ENCODE results near the gene PLA2G6.
"Not testable (repeated sequence)": the region's sequence is repeated elsewhere in the genome, so short reads cannot be mapped to it uniquely, and the experiment has no call there.

The PLA2G6 gene

GRCh38 chr22:38191055-38191454 lies 9.4 kb upstream of the PLA2G6 start:
- no peak for DNase-seq

GRCh38 chr22:38190581-38190980 lies 9.0 kb upstream of the PLA2G6 start:
- no peak for DNase-seq

DNA sequence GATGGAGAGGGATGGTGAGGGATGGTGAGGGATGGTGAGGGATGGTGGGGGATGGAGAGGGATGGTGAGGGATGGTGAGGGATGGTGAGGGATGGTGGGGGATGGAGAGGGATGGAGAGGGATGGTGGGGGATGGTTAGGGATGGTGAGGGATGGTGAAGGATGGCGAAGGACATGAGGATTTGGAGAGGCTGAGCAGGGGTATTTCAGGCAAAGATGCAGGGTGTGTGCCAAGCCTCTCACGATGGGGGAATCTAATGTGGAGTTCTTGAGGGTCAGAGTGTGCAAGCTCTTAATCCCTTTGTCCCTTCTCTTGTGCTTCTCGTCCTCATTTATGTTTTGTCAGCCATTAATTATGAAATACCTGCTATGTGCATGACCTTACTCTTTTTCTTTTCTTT lies 7.5 kb upstream of the PLA2G6 start:
- DNase-seq: no peak

- no peak for DNase-seq
Observed at GRCh38 chr22:38187413-38188212, 6.0 kb upstream of the PLA2G6 start.

DNA sequence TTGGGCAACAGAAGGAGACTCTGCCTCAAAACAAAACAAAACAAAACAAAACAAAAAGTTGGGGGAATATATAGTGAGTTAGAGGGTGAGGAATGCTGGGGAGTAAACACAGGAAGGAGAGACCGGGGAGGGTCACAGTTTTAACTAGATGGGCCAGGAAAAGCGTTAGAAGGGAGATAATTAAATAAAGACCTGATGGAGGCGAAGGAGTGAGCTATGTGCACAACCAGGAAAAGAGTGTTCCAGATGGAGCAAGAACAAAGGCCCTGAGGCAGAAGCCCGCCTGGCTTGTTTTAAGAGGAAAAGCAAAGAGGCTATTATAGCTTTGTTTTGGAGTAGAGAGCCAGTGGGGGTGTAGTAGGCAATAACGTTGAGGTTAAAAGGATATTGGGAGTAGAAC lies 4.8 kb upstream of the PLA2G6 start:
- DNase-seq: no peak

DNA sequence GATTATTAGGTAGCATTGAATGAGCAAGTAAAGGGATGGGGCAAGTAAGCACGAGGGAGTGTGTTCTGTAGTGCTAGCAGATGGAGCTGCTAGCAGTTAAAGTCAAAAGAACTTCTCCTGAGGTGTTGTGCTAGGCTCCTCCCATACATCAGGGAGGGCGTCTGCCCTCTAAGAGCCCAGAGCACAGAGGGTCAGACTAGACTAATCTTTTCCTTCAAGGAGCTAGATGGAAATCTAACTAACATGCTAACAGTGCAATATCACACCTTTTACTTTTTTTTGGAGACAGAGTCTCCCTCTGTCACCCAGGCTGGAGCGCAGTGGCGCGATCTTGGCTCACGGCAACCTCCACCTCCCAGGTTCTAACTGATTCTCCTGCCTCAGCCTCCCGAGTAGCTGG lies 3.2 kb upstream of the PLA2G6 start:
- DNase-seq: no peak

- no peak for DNase-seq
Observed at GRCh38 chr22:38180841-38181452, 683 bp downstream of the PLA2G6 start.

- not testable (repeated sequence) for DNase-seq
Observed at GRCh38 chr22:38178605-38178937, 3.1 kb downstream of the PLA2G6 start.

DNA sequence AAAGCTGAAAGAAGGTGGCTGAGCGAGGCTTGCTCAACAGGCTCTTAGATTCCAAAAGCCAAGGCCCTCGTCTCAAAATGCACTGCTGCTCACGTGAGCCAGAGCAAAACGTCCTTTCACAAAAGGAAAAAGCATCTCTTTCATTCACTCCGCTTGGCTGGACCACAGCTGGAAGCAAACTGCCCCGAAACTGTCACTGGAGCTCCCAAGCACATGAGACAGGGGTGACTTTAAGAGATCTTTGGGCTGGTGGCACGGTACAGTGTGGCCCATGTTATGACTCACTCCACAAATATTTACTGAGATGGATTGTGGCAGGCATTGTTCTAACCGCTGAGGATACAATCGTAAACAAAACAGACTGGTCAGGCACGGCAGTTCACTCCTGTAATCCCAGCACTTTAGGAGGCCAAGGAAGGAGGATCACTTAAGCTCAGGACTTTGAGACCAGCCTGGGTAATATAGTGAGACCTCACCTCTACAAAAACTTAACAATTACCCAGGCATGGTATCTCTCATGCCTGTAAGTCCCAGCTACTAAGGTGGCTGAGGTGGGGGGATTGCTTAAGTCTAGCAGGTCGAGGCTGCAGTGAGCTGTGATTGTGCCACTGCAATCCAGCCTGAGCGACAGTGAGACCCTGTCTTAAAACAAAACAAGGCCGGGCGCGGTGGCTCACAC lies 3.6 kb downstream of the PLA2G6 start:
- DNase-seq: peak; percentile 80

- not testable (repeated sequence) for DNase-seq
Observed at GRCh38 chr22:38177571-38177925, 4.1 kb downstream of the PLA2G6 start.

- no peak for DNase-seq
Observed at GRCh38 chr22:38177044-38177443, 4.6 kb downstream of the PLA2G6 start.

DNA sequence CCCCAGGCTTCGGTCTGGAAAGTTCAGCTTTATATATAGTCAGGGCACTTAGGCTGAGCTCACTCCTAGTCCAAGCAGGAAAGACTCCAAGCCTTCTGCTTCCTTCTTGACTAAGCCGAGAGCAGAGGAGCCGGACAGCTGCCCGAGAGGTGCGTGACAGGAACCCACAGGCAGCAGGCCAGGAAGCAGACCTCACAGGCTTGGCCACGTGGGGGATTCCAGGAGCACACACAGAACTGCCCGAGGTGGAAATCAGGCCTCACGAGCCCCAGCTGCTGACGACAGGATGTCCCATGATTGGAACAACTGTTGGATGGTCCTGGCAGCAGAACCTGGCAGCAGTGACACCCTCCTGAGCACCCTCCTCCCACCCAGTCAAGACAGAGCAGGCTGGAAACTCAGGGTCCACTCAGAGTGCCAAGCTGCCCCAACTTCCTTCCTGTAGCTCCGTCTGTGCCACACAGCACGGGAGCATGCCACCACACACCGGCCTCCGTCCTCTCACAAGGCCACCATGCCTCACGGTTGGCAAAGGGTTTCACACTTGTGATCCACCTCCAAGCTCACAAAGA lies 5.4 kb downstream of the PLA2G6 start:
- peak; percentile 47 for DNase-seq

GRCh38 chr22:38175206-38176118 lies 6.2 kb downstream of the PLA2G6 start:
- no peak for DNase-seq

DNA sequence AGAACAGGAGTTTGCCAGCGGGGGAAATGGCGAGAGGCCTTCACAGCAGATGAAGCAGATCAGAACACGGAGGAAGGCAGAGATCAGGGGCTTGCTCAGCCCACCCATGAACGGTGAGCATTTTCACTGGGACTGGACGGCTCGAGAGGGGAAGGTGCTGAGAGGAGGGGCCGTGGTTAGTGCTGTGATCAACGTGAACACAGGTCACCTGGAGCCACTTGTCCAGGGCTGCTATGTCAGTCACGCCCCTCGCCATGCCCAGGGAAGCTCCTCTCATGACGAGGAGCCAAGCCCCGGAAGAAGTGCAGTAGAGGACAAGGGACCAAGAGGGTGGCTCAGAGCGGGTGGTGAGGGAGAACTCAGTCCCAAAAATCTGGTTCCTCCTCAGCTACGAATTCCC lies 7.0 kb downstream of the PLA2G6 start:
- DNase-seq: no peak

GRCh38 chr22:38173641-38173906 lies 8.1 kb downstream of the PLA2G6 start:
- DNase-seq: no peak

DNA sequence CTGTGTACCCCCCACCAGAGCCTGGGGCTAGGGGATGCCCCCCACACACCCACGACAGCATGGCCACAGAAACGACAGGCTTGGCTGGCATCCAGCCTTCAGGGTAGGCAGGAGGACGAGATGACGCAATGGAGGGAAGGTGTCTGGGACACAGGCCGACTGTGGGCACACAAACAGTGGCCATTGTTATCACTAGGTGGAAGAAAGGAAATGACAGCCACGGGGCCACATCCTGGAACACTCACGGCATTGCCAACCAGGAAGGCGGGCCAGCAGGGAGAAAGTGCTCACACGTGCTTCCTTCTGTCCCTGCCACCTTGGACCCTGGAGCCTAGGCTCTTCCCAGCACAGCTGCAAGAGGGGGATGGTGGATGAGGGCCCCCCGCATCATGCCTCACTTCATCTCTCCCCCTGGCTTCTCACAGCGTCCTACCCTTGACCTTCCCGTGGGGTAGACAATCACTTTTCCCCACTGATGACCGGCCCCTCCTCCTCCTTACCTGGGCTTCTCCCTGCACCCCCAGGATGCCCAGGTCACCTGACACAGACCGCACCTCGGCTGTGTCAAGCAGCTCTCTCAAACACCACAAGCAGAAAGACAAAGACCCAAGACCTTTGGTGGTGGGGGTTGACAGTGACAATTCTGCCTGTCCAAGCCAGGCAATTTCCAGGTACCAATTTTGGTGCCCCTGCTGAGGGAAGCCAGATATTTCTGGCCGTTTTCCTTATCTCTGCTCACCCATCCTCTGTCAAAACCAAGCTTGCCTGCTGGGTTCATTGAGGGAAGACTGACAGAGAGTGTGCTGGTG lies 8.6 kb downstream of the PLA2G6 start:
- DNase-seq: no peak

DNA sequence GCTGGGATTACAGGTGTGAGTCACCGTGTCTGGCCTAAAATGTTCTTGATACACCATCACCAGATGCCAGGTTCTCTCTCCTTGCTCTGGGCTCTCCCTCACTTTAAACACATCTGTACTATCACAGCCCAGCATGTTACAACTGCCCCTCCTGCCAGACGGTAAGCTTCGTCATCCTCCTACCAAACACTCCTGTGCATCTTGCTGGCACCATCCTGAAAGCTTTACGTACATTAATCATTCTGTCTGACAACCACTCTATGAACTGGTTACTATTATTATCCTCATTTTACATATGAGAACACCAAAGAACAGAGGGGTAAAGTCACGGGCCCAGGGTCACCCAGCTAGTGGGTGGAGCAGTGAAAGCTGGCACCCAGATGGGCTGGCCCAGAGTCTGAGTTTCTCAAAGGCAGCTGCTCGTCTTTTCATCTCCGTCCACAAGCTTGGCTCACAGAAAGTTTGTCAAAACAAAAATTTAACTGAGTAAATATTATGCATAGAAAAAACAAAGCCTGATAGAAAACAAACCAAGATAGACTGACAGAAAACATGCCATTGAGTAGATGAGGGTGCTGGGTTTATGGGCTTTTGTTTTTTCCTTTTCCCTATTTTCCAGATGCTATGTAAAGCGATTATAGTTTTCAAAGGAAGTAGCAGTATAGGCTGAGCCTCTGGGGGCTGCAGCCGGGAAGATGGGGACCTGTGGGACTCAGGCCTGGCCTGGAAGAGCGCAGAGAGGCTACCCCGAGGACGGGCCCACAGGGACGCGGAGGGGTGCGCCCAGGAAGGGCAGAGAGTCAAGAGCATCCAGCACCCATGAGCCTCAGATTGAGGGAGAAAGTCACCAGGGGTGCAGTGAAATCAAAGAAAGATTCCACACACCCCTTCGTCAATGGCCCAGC lies 9.5 kb downstream of the PLA2G6 start:
- DNase-seq: no peak

DNA sequence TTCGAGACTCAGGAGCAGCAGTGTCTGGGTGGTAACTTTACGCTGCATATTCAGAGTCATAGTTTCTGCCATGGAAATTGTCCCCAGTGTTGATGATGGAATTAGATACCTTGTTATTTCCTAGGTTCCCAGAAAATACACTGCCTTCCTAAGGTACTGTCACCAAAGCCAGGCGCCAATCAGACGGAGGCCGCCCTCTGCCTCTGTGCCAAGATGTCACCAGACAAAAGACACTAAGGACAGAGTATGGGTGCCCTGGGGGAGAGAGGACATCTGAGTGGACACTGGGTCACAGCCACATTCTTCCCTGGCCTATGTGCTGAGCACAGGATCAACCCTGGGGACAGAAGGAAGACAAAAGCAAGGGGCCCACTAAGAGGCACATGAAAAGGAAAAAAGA lies 11.2 kb downstream of the PLA2G6 start:
- DNase-seq: no peak

DNA sequence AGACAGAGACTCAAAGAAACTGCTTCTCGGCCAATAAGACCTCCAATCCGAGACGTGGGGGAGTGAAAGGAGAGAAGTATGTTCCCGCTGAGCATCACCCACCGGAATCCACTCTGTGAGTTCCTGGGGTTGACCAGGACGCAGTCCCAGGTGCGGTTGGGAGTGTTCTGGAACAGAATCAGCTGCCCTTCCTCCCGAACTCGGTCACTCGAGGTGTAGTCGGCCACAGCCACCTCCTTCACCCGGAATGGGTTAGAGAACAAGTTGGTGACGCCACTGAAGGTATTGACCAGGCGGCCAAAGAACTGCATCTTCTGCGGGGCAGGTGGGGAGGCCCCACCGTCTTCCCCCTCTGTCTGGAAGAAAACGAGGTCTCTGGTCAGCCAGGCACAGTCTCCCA lies 12.5 kb downstream of the PLA2G6 start:
- no peak for DNase-seq

- no peak for DNase-seq
Observed at GRCh38 chr22:38167988-38168407, 13.6 kb downstream of the PLA2G6 start.

DNA sequence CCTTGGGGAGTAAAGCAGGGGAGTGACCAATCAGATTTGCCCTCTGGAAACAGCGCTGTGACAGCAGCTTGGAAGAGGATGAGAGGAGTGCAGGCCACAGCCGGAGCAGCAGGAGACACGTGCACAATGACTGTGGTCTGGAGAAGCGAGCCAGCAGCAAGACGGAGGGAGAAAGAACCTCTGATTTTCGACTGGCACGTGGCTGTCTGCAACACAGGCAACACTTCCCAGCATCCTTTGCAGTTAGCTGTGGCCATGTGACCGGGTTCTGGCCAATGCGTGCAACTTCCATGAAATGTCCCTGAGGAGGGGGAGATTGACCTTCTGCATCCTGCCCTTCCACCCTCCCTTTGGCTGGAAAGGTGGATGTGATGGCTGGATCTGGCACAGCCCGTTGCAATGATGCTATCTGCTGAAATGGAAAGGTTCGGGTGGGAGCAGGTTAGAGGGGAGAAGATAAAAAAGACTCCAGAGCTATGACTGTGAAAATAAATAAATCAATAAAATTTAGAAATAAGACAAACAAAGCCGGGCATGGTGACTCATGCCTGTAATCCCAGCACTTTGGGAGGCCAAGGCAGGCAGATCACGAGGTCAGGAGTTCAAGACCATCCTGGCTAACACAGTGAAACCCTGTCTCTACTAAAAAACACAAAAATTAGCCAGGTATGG lies 15.6 kb downstream of the PLA2G6 start:
- no peak for DNase-seq

All from fibroblast of skin of right quadriceps (primary cell).